ENCODE data around the gene GIMD1.

DNA sequence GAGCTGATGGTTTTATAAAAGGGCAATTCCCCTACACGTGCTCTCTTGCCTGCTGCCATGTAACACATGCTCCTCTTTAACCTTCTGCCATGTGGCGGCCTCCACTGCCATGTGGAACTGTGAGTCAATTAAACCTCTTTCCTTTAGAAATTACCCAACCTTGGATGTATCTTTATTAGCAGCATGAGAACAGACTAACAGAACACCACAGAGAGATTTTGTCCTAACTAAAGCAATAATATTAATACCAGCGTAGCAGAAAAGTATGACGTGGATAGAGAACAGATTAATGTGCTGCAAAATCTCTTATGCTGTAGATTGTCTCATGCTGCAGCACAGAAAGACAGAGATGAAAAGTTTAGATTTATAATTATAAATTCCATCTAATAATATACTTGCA lies 29.1 kb downstream of the GIMD1 start:
- no peak for TF ChIP-seq SP1 (IDR thresholded peaks at IDR 0.05)
- no peak for TF ChIP-seq FOXK2 (IDR thresholded peaks at IDR 0.05)
- no peak for TF ChIP-seq L3MBTL2 (conservative IDR thresholded peaks at IDR 0.05)
- TF ChIP-seq BHLHE40 (IDR thresholded peaks at IDR 0.05; ENCODE audit: borderline replicate concordance), result no peak
- no peak for TF ChIP-seq HDGF (IDR thresholded peaks at IDR 0.05; ENCODE audit: borderline replicate concordance)
- TF ChIP-seq NFRKB (IDR thresholded peaks at IDR 0.05), result no peak
- no peak for TF ChIP-seq SUZ12 (IDR thresholded peaks at IDR 0.05)

Data from HEK293T (cell line).